ENCODE measurements around the gene TRIO. TPM values are rescaled to one million over a fixed set of nuclear protein-coding genes. Genes with fewer than 3 reads are reported as not detected.

The TRIO gene
- total and polyA plus RNA-seq, 2 of the 8 experiments (the other 6 are each of a cell fraction or from before 2014, with no cell fraction given), result 35.1 to 69.1 TPM

DNA sequence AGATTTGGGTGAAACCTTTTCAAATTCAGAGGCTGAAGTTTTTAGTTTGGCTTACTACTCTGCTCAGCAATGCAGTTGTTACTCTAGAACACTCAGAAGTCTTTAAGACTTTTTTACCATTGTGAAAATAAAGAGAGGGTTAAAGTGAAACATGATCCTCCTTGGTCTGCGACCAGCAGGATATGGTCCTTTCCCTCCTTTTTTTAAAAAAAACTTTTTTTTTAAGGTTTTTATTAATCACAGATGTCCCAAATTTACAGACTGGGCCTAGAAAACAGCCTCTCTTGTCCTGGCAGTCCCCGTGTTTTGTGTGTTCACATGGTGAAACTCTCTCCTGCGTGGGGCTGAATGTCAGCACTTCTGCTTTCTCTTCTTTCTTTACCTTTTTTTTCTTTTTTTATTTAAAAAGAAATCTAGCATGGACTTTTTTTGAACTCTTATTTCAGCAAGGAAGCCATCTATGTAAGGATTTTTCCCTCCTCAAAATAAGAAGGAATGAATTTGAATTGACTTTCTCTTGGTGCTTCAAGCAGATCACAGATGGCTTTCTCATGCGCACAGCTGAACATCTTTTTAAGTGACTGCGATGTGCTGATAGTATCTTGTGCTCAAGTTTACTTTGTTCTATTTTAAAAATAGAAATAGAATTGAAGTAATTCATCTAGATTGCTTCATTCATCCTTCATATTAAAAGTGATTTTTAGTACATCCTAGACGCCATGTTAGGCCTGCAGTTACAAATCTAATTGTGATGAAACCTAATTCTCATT, 309.7 kb downstream of the TRIO start:
- Histone ChIP-seq H4K20me1 (replicated peaks in 1 of 2; ENCODE audit: control insufficient read depth in 1 of 2, insufficient read depth in 2 of 2, low read length in 2 of 2) (peaks cover 0 to 1% of the 10 kb centered on the region in 2 experiments), H3K27me3 (replicated peaks in 1 of 4; ENCODE audit: control insufficient read depth in 3 of 4, extremely low read depth in 1 of 4, insufficient read depth in 3 of 4, low read length in 3 of 4) (no peaks in the 10 kb centered on the region), H2BK5ac (ENCODE audit: low read depth, low read length) (no peak overlapping the region), H3K14ac (ENCODE audit: insufficient read length) (no peak overlapping the region), H3K23me2 (ENCODE audit: low read depth, low read length) (no peaks in the 10 kb centered on the region), H3K4ac (replicated peaks; ENCODE audit: insufficient read length, low read depth, low read length) (no peak overlapping the region), H2AFZ (ENCODE audit: low read length) (no peak overlapping the region), H2AK5ac (ENCODE audit: low read depth, low read length) (no peak overlapping the region), H3K9ac (replicated peaks in 1 of 4; ENCODE audit: extremely low read depth in 1 of 4, low read depth in 3 of 4, low read length in 3 of 4) (no peak overlapping the region), H2BK15ac (ENCODE audit: low read length) (no peak overlapping the region), H2BK120ac (replicated peaks; ENCODE audit: low read depth, low read length) (no peak overlapping the region), H4K8ac (ENCODE audit: extremely low read depth, insufficient read depth, low read length) (no peak overlapping the region), H3K36me3 (ENCODE audit: control insufficient read depth in 2 of 4, insufficient read depth in 4 of 4, low read length in 3 of 4) (peaks cover 0 to 11% (median 1%) of the 10 kb centered on the region in 4 experiments; a peak in 2 of 8 replicates), H3K4me3 (ENCODE audit: extremely low read depth in 1 of 4, insufficient read depth in 2 of 4, low read depth in 3 of 4, low read length in 4 of 4) (no peak overlapping the region), H3K79me1 (ENCODE audit: low read depth, low read length) (peaks cover 3% of the 10 kb centered on the region; the same call in 1 of the 2 replicates), H3K56ac (replicated peaks; ENCODE audit: insufficient read length, low read depth, low read length) (no peak overlapping the region), H3K9me3 (ENCODE audit: insufficient read depth in 2 of 2, low read depth in 1 of 2, low read length in 1 of 2) (peaks cover 3 to 17% of the 10 kb centered on the region in 2 experiments; a peak in 1 of 4 replicates), H3K27ac (ENCODE audit: low read depth, low read length) (no peak overlapping the region), H3K18ac (ENCODE audit: extremely low read depth, low read length) (no peak overlapping the region; the same call in 1 of the 2 replicates), H4K5ac (ENCODE audit: insufficient read length, low read depth, low read length) (no peak overlapping the region), H4K91ac (replicated peaks; ENCODE audit: insufficient read length, low read length) (no peak overlapping the region), H2BK20ac (ENCODE audit: low read length) (no peak overlapping the region), H3K23ac (ENCODE audit: insufficient read length) (no peak overlapping the region), H3K79me2 (ENCODE audit: control insufficient read depth in 1 of 2, insufficient read depth in 2 of 2, low read length in 2 of 2) (no peaks in the 10 kb centered on the region), H2BK12ac (ENCODE audit: low read depth, low read length) (no peak overlapping the region), H3K4me1 (replicated peaks in 1 of 4; ENCODE audit: control insufficient read depth in 3 of 4, insufficient read depth in 4 of 4, low read length in 3 of 4) (peaks cover 4 to 16% (median 7%) of the 10 kb centered on the region in 4 experiments), H3K4me2 (ENCODE audit: insufficient read depth in 1 of 2, low read depth in 2 of 2, low read length in 2 of 2) (peak overlapping the region in 1 of 2 experiments; percentile 17; a peak in 2 of 4 replicates)
- DNase-seq (ENCODE audit: low read depth in 1 of 2, low spot score in 2 of 2), result no peak
- ChIA-PET POLR2A (ENCODE audit: partially characterized antibody) (no interaction called here), CTCF (ENCODE audit: partially characterized antibody) (no interaction called here)
- 74% methylated on average over 6 of the region's 6 CpGs; no CpG with 5 or more reads in 1 of the 2 experiments for WGBS, 2 experiments (ENCODE audit: extremely low coverage in 1 of 2, insufficient coverage in 1 of 2, insufficient read length in 1 of 2, insufficient replicate concordance in 2 of 2, low coverage in 1 of 2, low lambda C conversion rate in 2 of 2, missing lambda C conversion rate in 1 of 2)
- no peak for FAIRE-seq
- TF ChIP-seq NRF1 (IDR thresholded peaks at IDR 0.05; ENCODE audit: low read depth, low read length) (no peak), EP300 (IDR thresholded peaks at IDR 0.05; ENCODE audit: borderline replicate concordance in 1 of 2, low read depth in 2 of 2, low read length in 2 of 2) (no peak), YY1 (IDR thresholded peaks at IDR 0.05; ENCODE audit: low read depth, low read length) (no peak), POLR2AphosphoS5 (IDR thresholded peaks at IDR 0.05; ENCODE audit: low read depth, low read length) (no peak), RFX5 (IDR thresholded peaks at IDR 0.05; ENCODE audit: borderline replicate concordance, low read depth, low read length) (no peak), SUZ12 (IDR thresholded peaks at IDR 0.05; ENCODE audit: low read length) (no peak), SP1 (IDR thresholded peaks at IDR 0.05; ENCODE audit: low read depth, low read length) (no peak), SIX5 (IDR thresholded peaks at IDR 0.05; ENCODE audit: low read depth, low read length) (no peak), TBP (IDR thresholded peaks at IDR 0.05; ENCODE audit: low read depth, low read length) (no peak)
- TF ChIP-seq, protein P1, sequence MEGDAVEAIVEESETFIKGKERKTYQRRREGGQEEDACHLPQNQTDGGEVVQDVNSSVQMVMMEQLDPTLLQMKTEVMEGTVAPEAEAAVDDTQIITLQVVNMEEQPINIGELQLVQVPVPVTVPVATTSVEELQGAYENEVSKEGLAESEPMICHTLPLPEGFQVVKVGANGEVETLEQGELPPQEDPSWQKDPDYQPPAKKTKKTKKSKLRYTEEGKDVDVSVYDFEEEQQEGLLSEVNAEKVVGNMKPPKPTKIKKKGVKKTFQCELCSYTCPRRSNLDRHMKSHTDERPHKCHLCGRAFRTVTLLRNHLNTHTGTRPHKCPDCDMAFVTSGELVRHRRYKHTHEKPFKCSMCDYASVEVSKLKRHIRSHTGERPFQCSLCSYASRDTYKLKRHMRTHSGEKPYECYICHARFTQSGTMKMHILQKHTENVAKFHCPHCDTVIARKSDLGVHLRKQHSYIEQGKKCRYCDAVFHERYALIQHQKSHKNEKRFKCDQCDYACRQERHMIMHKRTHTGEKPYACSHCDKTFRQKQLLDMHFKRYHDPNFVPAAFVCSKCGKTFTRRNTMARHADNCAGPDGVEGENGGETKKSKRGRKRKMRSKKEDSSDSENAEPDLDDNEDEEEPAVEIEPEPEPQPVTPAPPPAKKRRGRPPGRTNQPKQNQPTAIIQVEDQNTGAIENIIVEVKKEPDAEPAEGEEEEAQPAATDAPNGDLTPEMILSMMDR (IDR thresholded peaks at IDR 0.05; ENCODE audit: control extremely low read depth in 1 of 3, insufficient read depth in 1 of 3, low read depth in 1 of 3, low read length in 3 of 3), result no peak
